ENCODE measurements around the gene TDRD3. TPM values are rescaled to one million over a fixed set of nuclear protein-coding genes. Genes with fewer than 3 reads are reported as not detected.

Gene TDRD3
- total and polyA plus RNA-seq, 2 donors (not counting 1 experiment from before 2014, with no cell fraction given) = 5.6 to 23.7 TPM

DNA sequence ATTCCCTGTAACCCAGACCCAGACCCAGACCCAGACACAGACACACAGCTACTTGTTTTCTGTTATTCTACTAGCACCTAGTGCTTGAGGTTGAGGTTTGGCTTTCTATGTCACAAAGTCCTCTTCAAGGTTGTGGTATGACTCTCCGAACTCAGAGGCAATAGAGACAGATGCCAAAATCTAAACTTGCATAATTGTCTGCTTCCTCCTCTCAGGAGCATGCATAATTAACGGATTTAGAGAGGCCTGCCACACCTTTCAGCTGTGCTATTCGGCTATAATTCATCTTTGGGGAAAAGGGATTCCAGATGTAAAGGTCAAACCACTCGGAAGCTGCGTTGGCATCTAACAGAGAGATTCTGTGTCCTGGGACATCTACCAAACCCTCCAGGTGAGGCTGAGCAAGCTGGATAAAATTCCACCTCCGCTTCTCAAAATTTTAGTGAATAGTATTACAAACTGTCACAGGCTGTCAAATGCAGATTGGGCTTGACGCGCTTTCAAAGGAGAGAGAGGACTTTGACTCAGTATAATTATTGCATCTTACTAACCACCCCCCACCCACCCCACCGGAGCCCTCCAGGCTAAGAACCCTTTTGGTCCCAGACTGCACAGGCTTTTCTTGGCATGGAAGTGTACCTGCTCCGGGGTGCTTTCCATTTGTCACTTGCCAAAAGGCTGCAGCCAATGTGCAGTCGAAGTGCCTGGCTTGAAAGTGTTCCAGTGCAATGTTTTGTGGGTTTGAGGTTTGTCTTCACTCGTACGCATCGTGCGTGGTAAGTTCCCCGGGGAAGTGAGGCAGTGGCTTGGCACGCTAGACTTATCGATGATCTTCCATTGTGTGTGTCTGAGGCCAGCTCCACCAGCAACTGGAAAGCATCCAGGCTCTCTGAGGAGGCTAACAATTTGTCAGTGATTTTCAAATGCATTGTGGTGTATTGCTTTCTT is 194.1 kb downstream of the TDRD3 start:
- TF ChIP-seq EZH2 (IDR thresholded peaks at IDR 0.05; ENCODE audit: borderline replicate concordance, insufficient read depth, low read depth, low read length, poor library complexity, severe bottlenecking) = no peak
- TF ChIP-seq, protein P1, sequence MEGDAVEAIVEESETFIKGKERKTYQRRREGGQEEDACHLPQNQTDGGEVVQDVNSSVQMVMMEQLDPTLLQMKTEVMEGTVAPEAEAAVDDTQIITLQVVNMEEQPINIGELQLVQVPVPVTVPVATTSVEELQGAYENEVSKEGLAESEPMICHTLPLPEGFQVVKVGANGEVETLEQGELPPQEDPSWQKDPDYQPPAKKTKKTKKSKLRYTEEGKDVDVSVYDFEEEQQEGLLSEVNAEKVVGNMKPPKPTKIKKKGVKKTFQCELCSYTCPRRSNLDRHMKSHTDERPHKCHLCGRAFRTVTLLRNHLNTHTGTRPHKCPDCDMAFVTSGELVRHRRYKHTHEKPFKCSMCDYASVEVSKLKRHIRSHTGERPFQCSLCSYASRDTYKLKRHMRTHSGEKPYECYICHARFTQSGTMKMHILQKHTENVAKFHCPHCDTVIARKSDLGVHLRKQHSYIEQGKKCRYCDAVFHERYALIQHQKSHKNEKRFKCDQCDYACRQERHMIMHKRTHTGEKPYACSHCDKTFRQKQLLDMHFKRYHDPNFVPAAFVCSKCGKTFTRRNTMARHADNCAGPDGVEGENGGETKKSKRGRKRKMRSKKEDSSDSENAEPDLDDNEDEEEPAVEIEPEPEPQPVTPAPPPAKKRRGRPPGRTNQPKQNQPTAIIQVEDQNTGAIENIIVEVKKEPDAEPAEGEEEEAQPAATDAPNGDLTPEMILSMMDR (IDR thresholded peaks at IDR 0.05) = no peak
- no peaks in the 10 kb centered on the region for H3K79me2 ChIP-seq (ENCODE audit: control insufficient read depth, insufficient read depth, low read length)

DNA sequence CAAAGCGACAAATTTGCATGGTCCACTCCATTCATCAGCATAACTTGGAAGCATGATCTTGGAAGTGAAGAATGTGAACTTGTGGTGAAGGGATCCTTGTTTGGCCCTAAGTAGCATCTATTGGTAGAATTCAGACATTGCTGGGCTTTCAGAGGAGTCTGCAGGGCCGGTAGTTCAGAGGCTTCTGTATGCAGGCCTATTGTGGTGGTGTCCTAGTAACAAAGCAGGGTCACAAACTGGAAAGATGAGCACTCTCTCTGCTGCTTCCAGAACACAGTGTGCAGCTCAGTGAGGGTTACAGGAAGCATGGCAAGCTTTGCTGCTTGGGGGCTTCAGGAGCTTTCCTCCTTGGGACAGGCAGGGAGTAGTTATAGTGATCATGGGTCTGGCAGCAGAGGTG is 206.0 kb downstream of the TDRD3 start:
- Histone ChIP-seq H3K9ac (ENCODE audit: low read length) (no peak overlapping the region), H3K79me2 (ENCODE audit: control insufficient read depth, insufficient read depth, low read length) (no peaks in the 10 kb centered on the region), H3K27me3 (replicated peaks in 1 of 4; ENCODE audit: control extremely low read depth in 1 of 4, control insufficient read depth in 3 of 4, insufficient read depth in 4 of 4, low read length in 3 of 4) (no peaks in the 10 kb centered on the region), H3K4me1 (ENCODE audit: control insufficient read depth in 2 of 2, insufficient read depth in 2 of 2, low read length in 2 of 2) (no peaks in the 10 kb centered on the region), H3K4me2 (replicated peaks; ENCODE audit: low read depth, low read length, poor library complexity, severe bottlenecking) (no peak overlapping the region), H3K27ac (ENCODE audit: low read length in 2 of 2) (no peak overlapping the region), H3K4me3 (ENCODE audit: control extremely low read depth in 1 of 5, extremely low read depth in 1 of 5, insufficient read depth in 1 of 5, low read depth in 2 of 5, low read length in 4 of 5) (no peak overlapping the region), H3K36me3 (replicated peaks in 1 of 2; ENCODE audit: control extremely low read depth in 1 of 2, control insufficient read depth in 1 of 2, extremely low read depth in 1 of 2, insufficient read depth in 2 of 2, low read length in 1 of 2) (no peaks in the 10 kb centered on the region), H2AFZ (ENCODE audit: insufficient read depth, low read depth, low read length, poor library complexity, severe bottlenecking) (no peak overlapping the region), H4K20me1 (ENCODE audit: control insufficient read depth, insufficient read depth, low read length, poor library complexity, severe bottlenecking) (no peaks in the 10 kb centered on the region), H3K9me3 (ENCODE audit: control extremely low read depth in 1 of 3, control insufficient read depth in 2 of 3, insufficient read depth in 1 of 3, low read length in 2 of 3) (no peaks in the 10 kb centered on the region)
- CTCF ChIA-PET = no interaction called here
- intact Hi-C loops (cut with micrococcal nuclease) = no loop called here
- Mint-ChIP-seq H3K27me3 (peaks cover 3% of the 10 kb centered on the region), H3K4me1 (no peaks in the 10 kb centered on the region), H3K4me3 (no peak overlapping the region), H3K9me3 (ENCODE audit: insufficient read depth) (no peaks in the 10 kb centered on the region), H3K27ac (no peak overlapping the region)
- WGBS (ENCODE audit: insufficient coverage) = 65% methylated on average over 1 of the region's 2 CpGs
- no peak for ATAC-seq (ENCODE audit: low read depth)
- POLR2A ChIA-PET = no interaction called here
- TF ChIP-seq, protein P1 (IDR thresholded peaks at IDR 0.05) = no peak
- no peak for TF ChIP-seq EZH2 (IDR thresholded peaks at IDR 0.05; ENCODE audit: borderline replicate concordance, insufficient read depth, low read depth, low read length, poor library complexity, severe bottlenecking)
- no peak for DNase-seq

More for the DNA sequence above, 194.1 kb downstream of the TDRD3 start:
- Histone ChIP-seq H3K27ac (ENCODE audit: low read length in 2 of 2) (no peak overlapping the region), H3K9me3 (ENCODE audit: control extremely low read depth in 1 of 3, control insufficient read depth in 2 of 3, insufficient read depth in 1 of 3, low read length in 2 of 3) (peaks cover 0 to 7% (median 0%) of the 10 kb centered on the region in 3 donors), H3K4me2 (replicated peaks; ENCODE audit: low read depth, low read length, poor library complexity, severe bottlenecking) (no peak overlapping the region), H2AFZ (ENCODE audit: insufficient read depth, low read depth, low read length, poor library complexity, severe bottlenecking) (no peak overlapping the region), H3K27me3 (replicated peaks in 1 of 4; ENCODE audit: control extremely low read depth in 1 of 4, control insufficient read depth in 3 of 4, insufficient read depth in 4 of 4, low read length in 3 of 4) (peaks cover 0 to 4% (median 0%) of the 10 kb centered on the region in 4 experiments), H3K4me3 (ENCODE audit: control extremely low read depth in 1 of 5, extremely low read depth in 1 of 5, insufficient read depth in 1 of 5, low read depth in 2 of 5, low read length in 4 of 5) (no peak overlapping the region), H3K36me3 (replicated peaks in 1 of 2; ENCODE audit: control extremely low read depth in 1 of 2, control insufficient read depth in 1 of 2, extremely low read depth in 1 of 2, insufficient read depth in 2 of 2, low read length in 1 of 2) (no peaks in the 10 kb centered on the region), H3K4me1 (ENCODE audit: control insufficient read depth in 2 of 2, insufficient read depth in 2 of 2, low read length in 2 of 2) (no peaks in the 10 kb centered on the region), H3K9ac (ENCODE audit: low read length) (no peak overlapping the region), H4K20me1 (ENCODE audit: control insufficient read depth, insufficient read depth, low read length, poor library complexity, severe bottlenecking) (no peaks in the 10 kb centered on the region)
- Mint-ChIP-seq H3K9me3 (ENCODE audit: insufficient read depth) (peaks cover 1% of the 10 kb centered on the region), H3K4me3 (no peak overlapping the region), H3K27ac (no peak overlapping the region), H3K4me1 (no peaks in the 10 kb centered on the region), H3K27me3 (no peaks in the 10 kb centered on the region)
- ChIA-PET POLR2A (no interaction called here), CTCF (no interaction called here)
- no peak for DNase-seq
- 59% methylated on average over 14 of the region's 18 CpGs for WGBS (ENCODE audit: insufficient coverage)
- ATAC-seq (ENCODE audit: low read depth) = no peak
- intact Hi-C loops (cut with micrococcal nuclease) = no loop called here

Data from B cell (primary cell).